HUES6 (cell line): ENCODE data around the gene USP25.

ENCODE experiments used
- H3K27ac ChIP-seq: 2 replicates; pipeline ENCODE4 v1.7.0; 2013; ENCODE audit warnings: low read depth, mild to moderate bottlenecking, low read length, inconsistent platforms
- H3K27me3 ChIP-seq: 2 replicates; pipeline ENCODE4 v1.6.1; 2013; ENCODE audit warnings: low read length; ENCODE audit not compliant: control insufficient read depth, insufficient read depth
- H3K36me3 ChIP-seq: 2 replicates; pipeline ENCODE4 v1.6.1; 2013; ENCODE audit warnings: low read length; ENCODE audit not compliant: control insufficient read depth, insufficient read depth
- H3K4me1 ChIP-seq: 2 replicates; pipeline ENCODE4 v1.6.1; 2013; ENCODE audit warnings: low read length; ENCODE audit not compliant: control insufficient read depth, insufficient read depth
- H3K4me3 ChIP-seq: 2 replicates; pipeline ENCODE4 v1.5.1; 2013; ENCODE audit warnings: low read depth, low read length
- H3K9ac ChIP-seq: one replicate; pipeline ENCODE4 v1.6.1; 2013; ENCODE audit warnings: mild to moderate bottlenecking, low read length
- H3K9me3 ChIP-seq: 2 replicates; pipeline ENCODE4 v1.6.1; 2013; ENCODE audit warnings: low read depth, low read length; ENCODE audit not compliant: control insufficient read depth, insufficient read depth

The USP25 gene

DNA sequence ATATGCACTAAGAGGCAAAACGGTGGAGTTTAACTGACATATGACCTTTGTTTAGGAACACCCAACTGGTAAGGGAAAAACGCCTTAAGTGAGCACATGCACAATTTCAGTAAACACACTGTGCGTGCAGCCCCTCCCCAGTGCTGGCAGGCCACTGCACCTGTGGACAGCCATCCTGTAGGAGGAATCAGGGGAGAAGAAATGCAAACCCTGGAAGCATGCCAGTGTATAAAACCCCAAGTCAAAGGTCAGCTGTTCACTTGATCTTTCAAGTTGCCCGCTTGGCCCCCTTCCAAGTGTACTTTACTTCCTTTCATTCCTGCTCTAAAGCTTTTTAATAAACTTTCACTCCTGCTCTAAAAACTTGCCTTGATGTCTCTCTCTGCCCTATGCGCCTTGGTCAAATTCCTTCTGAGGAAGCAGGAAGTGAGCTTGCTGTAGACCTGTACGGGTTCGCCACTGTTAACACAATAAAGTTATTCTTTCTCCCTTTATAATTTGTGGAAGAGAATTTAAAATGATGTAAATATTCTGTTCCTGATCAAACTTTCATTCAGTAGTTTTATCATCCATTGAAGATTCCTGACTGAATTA is 31.8 kb downstream of the USP25 start:
- Histone ChIP-seq H3K27ac (no peak overlapping the region), H3K4me3 (no peak overlapping the region), H3K9me3 (peaks cover 23% of the 10 kb centered on the region), H3K36me3 (peaks cover 8% of the 10 kb centered on the region; the same call in 1 of the 2 replicates), H3K4me1 (peaks cover 22% of the 10 kb centered on the region), H3K9ac (no peak overlapping the region), H3K27me3 (no peaks in the 10 kb centered on the region)

DNA sequence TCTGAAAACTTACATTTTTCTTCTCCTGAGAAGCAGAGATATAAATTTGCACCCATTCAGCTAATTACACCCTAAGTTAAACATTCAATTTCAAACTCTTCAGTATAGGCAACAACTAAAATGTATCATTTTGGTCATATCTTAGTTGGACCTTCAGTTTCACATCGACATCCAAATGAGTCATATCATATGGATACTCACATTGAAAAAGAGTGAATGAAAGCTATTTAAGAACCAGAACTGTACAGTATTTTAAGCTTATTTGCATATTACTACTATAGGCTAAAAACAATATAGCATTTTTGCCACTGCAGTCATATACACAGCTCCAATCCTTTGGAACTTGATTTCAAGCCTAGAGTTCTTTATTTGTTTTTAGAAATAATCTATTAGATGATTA is 33.6 kb downstream of the USP25 start:
- H3K9ac ChIP-seq = no peak overlapping the region
- no peaks in the 10 kb centered on the region for H3K36me3 ChIP-seq
- H3K27ac ChIP-seq = no peak overlapping the region
- peaks cover 22% of the 10 kb centered on the region for H3K4me1 ChIP-seq
- H3K9me3 ChIP-seq = peaks cover 5% of the 10 kb centered on the region; the same call in 1 of the 2 replicates
- no peaks in the 10 kb centered on the region for H3K27me3 ChIP-seq
- no peak overlapping the region for H3K4me3 ChIP-seq

DNA sequence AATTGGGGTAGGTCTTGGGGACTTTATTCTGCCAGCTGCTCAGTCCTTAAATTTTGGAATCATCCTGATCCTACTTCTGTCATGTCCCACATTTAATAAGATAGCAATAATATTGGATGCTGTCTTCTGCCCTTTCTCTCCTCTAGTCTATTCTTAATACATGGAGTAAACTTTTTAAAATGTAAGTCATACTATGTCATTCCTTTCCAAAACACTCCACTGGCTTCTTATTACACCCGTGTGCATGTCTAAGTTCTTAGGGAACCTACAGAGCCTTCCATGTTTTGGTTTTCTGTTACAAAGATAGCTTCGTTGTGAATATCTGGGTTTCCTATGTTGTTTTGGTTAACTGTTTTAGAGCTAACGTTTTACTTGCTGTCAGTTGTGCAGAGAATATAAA is 35.1 kb downstream of the USP25 start:
- no peaks in the 10 kb centered on the region for H3K36me3 ChIP-seq
- H3K9ac ChIP-seq = no peak overlapping the region
- H3K27ac ChIP-seq = no peak overlapping the region
- H3K9me3 ChIP-seq = no peaks in the 10 kb centered on the region
- no peaks in the 10 kb centered on the region for H3K27me3 ChIP-seq
- peaks cover 12% of the 10 kb centered on the region; the same call in 1 of the 2 replicates for H3K4me1 ChIP-seq
- H3K4me3 ChIP-seq = no peak overlapping the region

DNA sequence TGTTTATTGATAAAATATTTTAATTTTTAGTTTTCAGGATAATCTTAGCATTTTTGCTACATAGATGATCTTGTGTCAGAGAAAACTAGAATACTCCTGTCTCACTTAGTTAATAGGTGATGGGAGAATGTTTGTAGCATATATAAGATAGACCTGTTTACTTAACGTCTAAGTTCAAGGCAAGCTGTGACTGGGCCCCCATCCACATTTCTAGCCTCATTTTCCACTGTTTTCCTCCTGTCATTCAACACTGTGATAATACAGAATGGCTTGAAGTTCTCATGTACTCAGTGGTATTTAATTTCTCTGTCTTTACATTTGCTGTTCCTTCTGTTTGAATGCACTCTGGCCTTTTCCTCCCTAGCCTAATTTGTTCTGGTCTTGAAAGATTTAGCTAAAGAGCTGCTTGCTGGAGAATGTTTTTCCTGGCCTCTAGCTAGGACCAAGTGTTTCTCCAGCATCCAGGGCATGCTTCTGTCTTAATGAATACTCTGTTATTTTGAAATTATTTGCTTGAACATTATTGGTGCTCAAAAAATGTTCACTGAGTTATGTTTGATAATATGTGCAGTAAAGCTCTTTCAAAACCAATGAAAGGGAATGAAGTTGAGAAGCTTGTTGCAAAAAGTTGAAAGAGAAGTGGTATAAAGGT is 37.3 kb downstream of the USP25 start:
- Histone ChIP-seq H3K9me3 (no peaks in the 10 kb centered on the region), H3K36me3 (no peaks in the 10 kb centered on the region), H3K9ac (no peak overlapping the region), H3K27ac (no peak overlapping the region), H3K4me3 (no peak overlapping the region), H3K27me3 (no peaks in the 10 kb centered on the region), H3K4me1 (no peaks in the 10 kb centered on the region; the same call in 1 of the 2 replicates)

DNA sequence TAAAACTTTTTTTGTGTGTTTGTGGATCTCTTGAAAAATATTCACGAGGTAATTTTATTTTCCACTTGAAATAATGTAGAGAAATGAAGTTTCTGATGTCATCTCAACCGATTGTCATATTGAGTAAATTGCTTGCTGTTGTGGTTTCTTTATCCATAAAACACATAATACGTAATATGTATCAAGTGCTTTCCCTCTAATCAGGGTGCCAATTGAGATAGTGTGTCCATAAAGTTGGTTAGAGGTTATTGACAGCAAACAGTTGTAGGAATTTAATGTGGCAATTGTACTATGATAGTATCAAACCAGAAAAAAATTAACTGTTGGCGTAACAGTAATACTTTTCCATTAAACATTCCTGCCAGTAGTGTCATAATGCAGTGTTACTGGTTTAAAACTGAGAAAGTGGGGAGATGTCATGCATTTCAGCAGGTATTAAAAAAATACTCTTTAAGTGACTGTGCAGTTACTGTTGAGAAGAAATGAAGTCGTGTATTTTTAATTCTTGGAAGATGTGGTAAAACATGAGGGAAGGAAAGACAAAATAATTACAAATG is 38.3 kb downstream of the USP25 start:
- Histone ChIP-seq H3K36me3 (no peaks in the 10 kb centered on the region), H3K27me3 (no peaks in the 10 kb centered on the region), H3K9me3 (no peaks in the 10 kb centered on the region), H3K27ac (no peak overlapping the region), H3K4me3 (no peak overlapping the region), H3K4me1 (no peaks in the 10 kb centered on the region), H3K9ac (no peak overlapping the region)

DNA sequence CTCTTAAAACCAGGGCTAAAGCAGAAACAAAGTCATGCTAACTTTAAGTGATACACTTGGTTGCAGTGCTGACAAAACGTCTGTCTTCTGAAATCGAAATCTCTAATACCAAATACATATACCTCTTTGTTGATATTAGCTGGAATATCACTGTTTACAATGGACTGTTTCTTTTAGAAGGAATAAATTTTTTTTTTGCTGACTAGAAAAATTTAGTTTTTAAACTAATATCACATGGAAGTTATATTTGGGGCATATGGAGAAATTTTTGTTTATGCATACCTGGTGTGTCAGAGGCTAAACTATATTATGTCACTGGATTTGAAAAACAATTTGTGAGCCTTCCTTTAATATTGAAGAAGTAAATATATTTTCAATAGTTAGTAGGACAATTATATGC is 39.1 kb downstream of the USP25 start:
- no peaks in the 10 kb centered on the region for H3K36me3 ChIP-seq
- no peaks in the 10 kb centered on the region for H3K4me1 ChIP-seq
- no peak overlapping the region for H3K27ac ChIP-seq
- no peaks in the 10 kb centered on the region for H3K9me3 ChIP-seq
- no peaks in the 10 kb centered on the region for H3K27me3 ChIP-seq
- no peak overlapping the region for H3K4me3 ChIP-seq
- no peak overlapping the region for H3K9ac ChIP-seq

DNA sequence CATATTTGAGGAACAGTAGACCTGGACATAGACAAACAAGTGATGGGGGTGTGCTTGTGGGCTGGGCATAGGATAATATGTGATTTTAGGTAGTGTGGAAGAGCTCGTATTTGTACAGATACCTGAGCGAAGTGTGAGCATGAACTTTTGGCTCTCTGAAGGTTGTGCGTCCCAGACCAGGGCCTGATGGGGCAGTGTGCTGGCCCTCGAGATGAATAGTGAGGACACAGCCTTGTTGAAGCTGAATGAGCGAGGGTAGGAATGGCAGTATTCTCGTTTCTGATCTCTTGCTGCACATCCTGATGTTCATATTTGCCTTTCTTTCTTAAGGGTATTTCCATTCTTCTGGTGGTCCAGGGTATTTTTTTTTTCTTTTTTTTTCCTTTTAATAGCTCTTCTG is 41.5 kb downstream of the USP25 start:
- H3K27ac ChIP-seq = no peak overlapping the region
- H3K4me3 ChIP-seq = no peak overlapping the region
- H3K9me3 ChIP-seq = no peaks in the 10 kb centered on the region
- no peak overlapping the region for H3K9ac ChIP-seq
- peaks cover 3% of the 10 kb centered on the region; the same call in 1 of the 2 replicates for H3K4me1 ChIP-seq
- no peaks in the 10 kb centered on the region for H3K27me3 ChIP-seq
- H3K36me3 ChIP-seq = no peaks in the 10 kb centered on the region

DNA sequence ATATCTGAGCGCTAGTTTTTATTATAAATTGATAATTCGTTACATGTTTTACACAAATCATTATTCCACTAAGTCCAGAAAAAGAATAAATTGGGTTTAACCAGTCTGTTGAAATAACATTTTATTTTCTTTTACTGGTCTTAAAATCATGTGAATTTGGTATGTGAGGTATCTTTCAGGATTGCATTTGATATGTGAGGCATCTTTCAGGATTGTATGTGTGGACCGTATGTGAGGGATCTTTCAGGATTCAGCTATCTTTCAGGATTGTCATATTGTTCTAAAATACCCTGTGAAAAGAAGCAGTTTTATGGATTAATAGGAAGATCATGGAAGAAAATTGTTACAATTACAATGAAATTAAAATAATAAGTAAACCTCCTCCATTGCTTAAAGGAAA is 42.9 kb downstream of the USP25 start:
- H3K27me3 ChIP-seq = no peaks in the 10 kb centered on the region
- peaks cover 3% of the 10 kb centered on the region; the same call in 1 of the 2 replicates for H3K4me1 ChIP-seq
- no peaks in the 10 kb centered on the region for H3K9me3 ChIP-seq
- H3K4me3 ChIP-seq = no peak overlapping the region
- H3K27ac ChIP-seq = no peak overlapping the region
- H3K36me3 ChIP-seq = no peaks in the 10 kb centered on the region
- no peak overlapping the region for H3K9ac ChIP-seq

DNA sequence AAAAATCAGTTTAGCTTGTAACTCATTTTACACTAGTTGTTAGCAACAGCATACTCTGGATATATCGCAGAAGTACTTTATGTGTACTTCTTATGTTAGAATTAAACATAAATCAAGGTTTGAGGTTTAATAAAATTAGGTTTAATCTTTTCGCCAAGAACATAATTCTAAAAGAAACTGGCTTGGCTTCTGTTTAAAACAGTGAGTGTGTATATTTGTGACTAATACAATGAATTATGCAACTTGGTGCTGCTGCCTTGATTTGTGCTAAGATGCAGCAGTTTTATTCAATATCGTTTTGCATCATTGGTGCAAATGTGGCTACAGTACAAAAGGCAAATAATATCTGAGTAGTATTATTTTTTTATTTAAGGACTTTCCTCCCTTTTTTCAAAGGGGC is 44.8 kb downstream of the USP25 start:
- Histone ChIP-seq H3K9me3 (no peaks in the 10 kb centered on the region), H3K4me3 (no peak overlapping the region), H3K27me3 (no peaks in the 10 kb centered on the region), H3K9ac (no peak overlapping the region), H3K36me3 (0 out of 2 replicates have a peak, but pooled peaks cover 2% of the 10 kb centered on the region), H3K4me1 (peaks cover 3% of the 10 kb centered on the region; the same call in 1 of the 2 replicates), H3K27ac (0 out of 2 replicates have a peak overlapping the region, but pooled peaks have one; percentile 14)

DNA sequence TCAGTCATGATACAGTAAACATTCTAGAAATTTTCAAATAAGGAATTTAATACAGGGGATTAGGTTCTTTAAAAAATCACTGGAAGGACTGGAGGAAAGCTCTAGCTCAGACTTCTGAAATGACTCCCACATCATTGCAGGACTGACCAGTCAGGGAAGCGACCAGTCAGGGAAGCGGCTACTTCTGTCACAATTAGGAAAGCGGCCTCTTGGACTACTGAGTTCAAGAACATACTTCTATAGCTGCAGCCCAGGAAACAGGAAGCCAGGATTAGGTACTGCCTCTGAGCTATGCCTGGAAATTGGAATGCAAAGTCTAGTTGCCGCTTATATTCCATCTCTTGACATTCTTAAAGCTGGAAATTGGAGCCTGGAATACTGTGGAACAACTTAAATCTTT is 45.5 kb downstream of the USP25 start:
- Histone ChIP-seq H3K36me3 (peaks cover 4% of the 10 kb centered on the region; the same call in 1 of the 2 replicates), H3K9ac (no peak overlapping the region), H3K27ac (0 out of 2 replicates have a peak overlapping the region, but pooled peaks have one; percentile 14), H3K9me3 (no peaks in the 10 kb centered on the region), H3K4me3 (no peak overlapping the region), H3K4me1 (peaks cover 3% of the 10 kb centered on the region; the same call in 1 of the 2 replicates), H3K27me3 (no peaks in the 10 kb centered on the region)

DNA sequence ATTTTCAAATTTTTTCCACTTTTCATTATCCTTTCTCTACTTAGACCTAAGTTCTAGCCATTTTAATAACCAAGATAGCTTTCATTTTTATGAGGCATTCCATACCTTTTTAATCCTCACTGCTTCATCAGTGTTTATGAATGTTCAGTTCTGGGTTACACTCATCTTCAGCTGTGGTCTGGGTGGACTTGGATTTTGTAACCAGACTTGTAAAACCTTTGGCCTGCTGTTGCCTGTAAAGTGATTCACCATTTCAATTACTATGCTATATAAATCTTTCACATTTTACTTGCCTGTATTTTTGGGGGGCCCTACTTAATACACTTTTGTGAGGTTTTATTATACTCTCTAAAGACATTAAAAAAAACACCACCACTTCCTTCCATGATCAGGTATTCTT is 46.2 kb downstream of the USP25 start:
- Histone ChIP-seq H3K27me3 (no peaks in the 10 kb centered on the region), H3K4me3 (no peak overlapping the region), H3K27ac (no peak overlapping the region), H3K9me3 (no peaks in the 10 kb centered on the region), H3K36me3 (peaks cover 11% of the 10 kb centered on the region), H3K4me1 (peaks cover 3% of the 10 kb centered on the region; the same call in 1 of the 2 replicates), H3K9ac (no peak overlapping the region)
